ENCODE results near the gene R3HDML. TPM values are rescaled to one million over a fixed set of nuclear protein-coding genes. Genes with fewer than 3 reads are reported as not detected.
"Not testable (repeated sequence)": the region's sequence is repeated elsewhere in the genome, so short reads cannot be mapped to it uniquely, and the experiment has no call there.

The R3HDML gene
- total RNA-seq, 1 donor from 2014 or later, result 0.50 TPM

GRCh38 chr20:44319839-44320422 lies 16.9 kb upstream of the R3HDML start:
- H3K9me3 Mint-ChIP-seq (ENCODE audit: low read depth), result peaks cover 4% of the 10 kb centered on the region
- no peak overlapping the region for H3K4me3 Mint-ChIP-seq (ENCODE audit: unreplicated experiment)
- no peak for TF ChIP-seq CTCF (IDR thresholded peaks at IDR 0.05)
- H3K36me3 Mint-ChIP-seq (ENCODE audit: low read depth), result no peaks in the 10 kb centered on the region
- no peak overlapping the region for H3K27ac Mint-ChIP-seq (ENCODE audit: unreplicated experiment)
- H3K4me1 Mint-ChIP-seq (ENCODE audit: low read depth), result peaks cover 6% of the 10 kb centered on the region
- no peak for DNase-seq (ENCODE audit: low spot score)
- H3K27me3 Mint-ChIP-seq (ENCODE audit: low read depth), result peaks cover 2% of the 10 kb centered on the region

- Mint-ChIP-seq H3K36me3 (ENCODE audit: low read depth) (no peaks in the 10 kb centered on the region), H3K4me1 (ENCODE audit: low read depth) (peaks cover 6% of the 10 kb centered on the region), H3K4me3 (ENCODE audit: unreplicated experiment) (no peak overlapping the region), H3K9me3 (ENCODE audit: low read depth) (peaks cover 4% of the 10 kb centered on the region), H3K27me3 (ENCODE audit: low read depth) (peaks cover 2% of the 10 kb centered on the region), H3K27ac (ENCODE audit: unreplicated experiment) (no peak overlapping the region)
- TF ChIP-seq CTCF (IDR thresholded peaks at IDR 0.05), result no peak
- no peak for DNase-seq (ENCODE audit: low spot score)
These were observed 12.5 kb upstream of the R3HDML start for GRCh38 chr20:44324343-44324742.

GRCh38 chr20:44326391-44327159 lies 10.3 kb upstream of the R3HDML start:
- Mint-ChIP-seq H3K27me3 (ENCODE audit: low read depth) (peaks cover 2% of the 10 kb centered on the region), H3K4me1 (ENCODE audit: low read depth) (peaks cover 6% of the 10 kb centered on the region), H3K27ac (ENCODE audit: unreplicated experiment) (no peak overlapping the region), H3K9me3 (ENCODE audit: low read depth) (no peaks in the 10 kb centered on the region), H3K36me3 (ENCODE audit: low read depth) (no peaks in the 10 kb centered on the region), H3K4me3 (ENCODE audit: unreplicated experiment) (no peak overlapping the region)
- TF ChIP-seq CTCF (IDR thresholded peaks at IDR 0.05), result peak; percentile 19
- no peak for DNase-seq (ENCODE audit: low spot score)

DNA sequence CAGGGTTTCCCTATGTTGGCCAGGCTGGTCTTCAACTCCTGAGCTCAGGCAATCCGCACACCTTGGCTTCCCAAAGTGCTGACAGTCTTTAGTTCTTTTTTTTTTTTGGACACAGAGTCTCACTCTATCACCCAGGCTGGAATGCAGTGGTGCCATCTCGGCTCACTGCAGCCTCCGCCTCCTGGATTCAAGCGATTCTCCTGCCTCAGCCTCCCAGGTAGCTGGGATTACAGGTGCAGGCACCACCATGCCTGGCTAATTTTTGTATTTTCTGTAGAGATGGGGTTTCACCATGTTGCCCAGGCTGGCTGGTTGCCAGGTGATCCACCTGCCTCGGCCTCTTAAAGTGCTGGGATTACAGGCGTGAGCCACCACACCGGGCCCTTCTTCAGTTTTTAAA lies 9.1 kb upstream of the R3HDML start:
- not testable (repeated sequence) for H3K27me3 Mint-ChIP-seq (ENCODE audit: low read depth); H3K4me3 Mint-ChIP-seq (ENCODE audit: unreplicated experiment); DNase-seq (ENCODE audit: low spot score); H3K4me1 Mint-ChIP-seq (ENCODE audit: low read depth); H3K27ac Mint-ChIP-seq (ENCODE audit: unreplicated experiment); H3K9me3 Mint-ChIP-seq (ENCODE audit: low read depth); H3K36me3 Mint-ChIP-seq (ENCODE audit: low read depth)

DNA sequence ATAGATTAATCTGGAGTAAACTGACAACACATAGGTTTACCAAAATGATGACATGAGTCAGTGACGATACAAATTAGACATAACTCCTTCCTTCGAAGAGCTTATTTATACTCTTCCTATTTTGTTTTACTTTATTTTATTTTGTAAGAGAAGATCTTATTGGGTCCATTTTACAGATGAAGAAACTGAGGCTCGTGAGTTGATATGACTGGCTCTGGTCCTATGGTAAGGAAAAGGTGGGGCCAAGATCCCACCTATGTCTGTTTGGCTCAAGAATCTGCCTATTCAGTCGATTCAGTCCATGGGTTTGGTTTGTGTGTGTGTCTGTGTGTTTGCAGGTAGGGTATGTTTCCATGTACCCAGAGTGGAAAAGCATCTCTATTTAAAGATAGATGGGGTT lies 8.4 kb upstream of the R3HDML start:
- no peak overlapping the region for H3K27ac Mint-ChIP-seq (ENCODE audit: unreplicated experiment)
- no peaks in the 10 kb centered on the region for H3K36me3 Mint-ChIP-seq (ENCODE audit: low read depth)
- H3K9me3 Mint-ChIP-seq (ENCODE audit: low read depth), result no peaks in the 10 kb centered on the region
- H3K27me3 Mint-ChIP-seq (ENCODE audit: low read depth), result peaks cover 2% of the 10 kb centered on the region
- H3K4me1 Mint-ChIP-seq (ENCODE audit: low read depth), result peaks cover 6% of the 10 kb centered on the region
- H3K4me3 Mint-ChIP-seq (ENCODE audit: unreplicated experiment), result no peak overlapping the region
- DNase-seq (ENCODE audit: low spot score), result no peak
- TF ChIP-seq CTCF (IDR thresholded peaks at IDR 0.05), result no peak

DNA sequence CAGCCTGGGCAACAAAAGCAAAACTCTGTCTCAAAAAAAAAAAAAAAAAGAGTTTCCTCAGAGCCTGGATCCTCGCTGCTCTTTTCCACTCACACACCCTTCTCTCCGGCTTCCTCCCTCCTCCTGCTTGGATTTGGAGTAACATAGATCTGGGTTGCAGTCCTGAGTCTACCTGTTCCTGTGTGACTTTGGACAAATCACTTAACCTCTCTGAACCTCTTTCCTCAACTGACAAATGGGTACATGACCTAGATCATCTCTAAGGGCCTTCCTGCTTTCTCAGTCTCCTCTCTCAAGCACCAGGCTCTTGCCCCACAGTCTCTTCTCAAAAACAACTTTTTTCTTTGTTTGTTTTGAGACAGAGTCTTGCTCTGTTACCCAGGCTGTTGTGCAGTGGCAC lies 5.6 kb upstream of the R3HDML start:
- DNase-seq (ENCODE audit: low spot score), result no peak
- Mint-ChIP-seq H3K27me3 (ENCODE audit: low read depth) (peaks cover 2% of the 10 kb centered on the region), H3K9me3 (ENCODE audit: low read depth) (no peaks in the 10 kb centered on the region), H3K4me3 (ENCODE audit: unreplicated experiment) (no peak overlapping the region), H3K27ac (ENCODE audit: unreplicated experiment) (no peak overlapping the region), H3K36me3 (ENCODE audit: low read depth) (no peaks in the 10 kb centered on the region), H3K4me1 (ENCODE audit: low read depth) (peaks cover 14% of the 10 kb centered on the region)
- no peak for TF ChIP-seq CTCF (IDR thresholded peaks at IDR 0.05)

Data from chondrocyte (in vitro differentiated cells).